HCT116 (cell line): Measurements from ENCODE around the gene WNK1. TPM values are rescaled to one million over a fixed set of nuclear protein-coding genes. Genes with fewer than 3 reads are reported as not detected.

Experiments used
- ATAC-seq: fragments of 200-7000 bp; cut with Tn5 transposase; 2 replicates; pipeline ENCODE4 v1.9.1; 2020; ENCODE audit warnings: mild to moderate bottlenecking, moderate library complexity
- BruUV-seq: library from RNA; stranded (reverse); fragments of 400-500 nt; replicated peaks from 2 replicates; lab custom pipeline; 2021; lab: Mats Ljungman, UMichigan
- CTCF ChIA-PET: fragments of 300-600 bp; sonication (Branson Sonifier 250); formaldehyde crosslinking; loops from one replicate; lab custom pipeline; 2021; ENCODE audit warnings: antibody characterized with exemption; lab: Charles Lee
- POLR2A ChIA-PET: fragments of 300-600, 350-600 bp; sonication (Branson Sonifier 250); formaldehyde crosslinking; loops from one replicate; lab custom pipeline; 2021; ENCODE audit warnings: antibody characterized with exemption; lab: Charles Lee
- RAD21 ChIA-PET, 2 experiments: fragments of 300-600 bp; sonication (Branson Sonifier 250); formaldehyde crosslinking; loops; one replicate each; lab custom pipeline; 2023; ENCODE audit warnings: low total read pairs in 2 of 2; ENCODE audit not compliant: uncharacterized antibody in 2 of 2, unreplicated experiment in 2 of 2, low non-redundant PET in 1 of 2; lab: Charles Lee
- DNase-seq: peaks from one replicate; pipeline ENCODE4 v3.0.0-alpha.2; 2010; ENCODE audit warnings: low read depth, low spot score
- H2AFZ ChIP-seq: fragments of 200-600 bp; shearing (Covaris generic), sonication (generic); 2 replicates; pipeline ENCODE4 v1.6.1; 2017; ENCODE audit warnings: low read depth, mixed run types, mixed read lengths, antibody characterized with exemption, low read length; ENCODE audit not compliant: poor library complexity, severe bottlenecking
- H3K27ac ChIP-seq: 2 replicates; pipeline ENCODE4 v1.5.1; 2012; ENCODE audit warnings: low read depth, low read length
- H3K27me3 ChIP-seq: fragments of 200-600 bp; sonication (generic); 2 replicates; pipeline ENCODE4 v1.6.1; 2016; ENCODE audit warnings: mixed run types, low read length, mixed read lengths; ENCODE audit not compliant: insufficient read depth
- H3K36me3 ChIP-seq, 2 experiments: fragments of 200-500 bp in 1 of 2; fragments of 200-600 bp in 1 of 2; sonication (Bioruptor generic) in 1 of 2; sonication (generic) in 1 of 2; 2 replicates each; pipeline versions ENCODE4 v1.5.1 to v1.6.1; 2014 to 2016; ENCODE audit warnings: low read length in 2 of 2, inconsistent platforms in 1 of 2, mixed read lengths in 1 of 2, mixed run types in 1 of 2; ENCODE audit not compliant: insufficient read depth in 2 of 2, control insufficient read depth in 1 of 2
- H3K4me1 ChIP-seq, 2 experiments: fragments of 200-600 bp in 1 of 2; sonication (generic) in 1 of 2; 2 replicates each; pipeline versions ENCODE4 v1.5.1 to v1.6.1; 2012 to 2017; ENCODE audit warnings: low read length in 2 of 2, inconsistent platforms in 1 of 2, mild to moderate bottlenecking in 1 of 2, mixed read lengths in 1 of 2, mixed run types in 1 of 2, moderate library complexity in 1 of 2; ENCODE audit not compliant: insufficient read depth in 2 of 2, control insufficient read depth in 1 of 2
- H3K4me2 ChIP-seq: fragments of 200-600 bp; sonication (generic); 2 replicates; pipeline ENCODE4 v1.6.1; 2017; ENCODE audit warnings: mixed run types, low read length, mixed read lengths
- H3K4me3 ChIP-seq, 2 experiments: fragments of 200-600 bp in 1 of 2; sonication (generic) in 1 of 2; replicated peaks in 1 of 2; 2 replicates each; pipeline ENCODE4 v1.5.1; 2011 to 2016; ENCODE audit warnings: low read length in 2 of 2, control low read depth in 1 of 2, low read depth in 1 of 2, mild to moderate bottlenecking in 1 of 2, mixed read lengths in 1 of 2, mixed run types in 1 of 2
- H3K79me2 ChIP-seq: fragments of 200-600 bp; sonication (generic); 2 replicates; pipeline ENCODE4 v1.6.1; 2017; ENCODE audit warnings: mild to moderate bottlenecking, mixed run types, low read length, moderate library complexity, mixed read lengths; ENCODE audit not compliant: insufficient read depth
- H3K9ac ChIP-seq: fragments of 200-600 bp; sonication (generic); 2 replicates; pipeline ENCODE4 v1.6.1; 2016; ENCODE audit warnings: low read length, mixed read lengths
- H3K9me2 ChIP-seq: fragments of 200-600 bp; sonication (generic), shearing (Covaris generic); 2 replicates; pipeline ENCODE4 v1.6.1; 2017; ENCODE audit warnings: mixed run types, mild to moderate bottlenecking, moderate library complexity; ENCODE audit not compliant: insufficient read depth
- H3K9me3 ChIP-seq, 2 experiments: fragments of 200-500 bp in 1 of 2; fragments of 200-600 bp in 1 of 2; sonication (Bioruptor generic) in 1 of 2; sonication (generic) in 1 of 2; 2 replicates each; pipeline ENCODE4 v1.6.1; 2014 to 2017; ENCODE audit warnings: low read length in 2 of 2, mixed read lengths in 2 of 2, inconsistent platforms in 1 of 2, low read depth in 1 of 2, mild to moderate bottlenecking in 1 of 2, mixed run types in 1 of 2, moderate library complexity in 1 of 2; ENCODE audit not compliant: control insufficient read depth in 1 of 2, insufficient read depth in 1 of 2
- H4K20me1 ChIP-seq: fragments of 200-600 bp; sonication (generic), shearing (Covaris generic); 2 replicates; pipeline ENCODE4 v1.6.1; 2017; ENCODE audit warnings: mixed run types, mild to moderate bottlenecking, moderate library complexity; ENCODE audit not compliant: insufficient read depth
- CBX3 ChIP-seq: IDR thresholded peaks from 2 replicates; pipeline ENCODE4 v1.6.1; 2012; ENCODE audit warnings: low read depth
- FOSL1 ChIP-seq: IDR thresholded peaks from 2 replicates; pipeline ENCODE4 v1.6.1; 2012; ENCODE audit warnings: low read depth
- MAX ChIP-seq: IDR thresholded peaks from 2 replicates; pipeline ENCODE4 v1.6.1; 2012
- REST ChIP-seq: IDR thresholded peaks from 2 replicates; pipeline ENCODE4 v1.6.1; 2012; ENCODE audit warnings: low read depth
- SIN3A ChIP-seq: IDR thresholded peaks from 2 replicates; pipeline ENCODE4 v1.6.1; 2012; ENCODE audit warnings: low read depth
- TCF7L2 ChIP-seq: IDR thresholded peaks from 2 replicates; pipeline ENCODE4 v1.7.0; 2011; ENCODE audit warnings: borderline replicate concordance, inconsistent platforms; ENCODE audit not compliant: insufficient read depth, insufficient read length; ENCODE audit errors: extremely low read depth
- ZBTB33 ChIP-seq: IDR thresholded peaks from 2 replicates; pipeline ENCODE4 v1.6.1; 2011; ENCODE audit warnings: mild to moderate bottlenecking, low read length, moderate library complexity; ENCODE audit not compliant: insufficient replicate concordance; ENCODE audit errors: extremely low read depth
- intact Hi-C: fragments of 100-400 bp; cut with micrococcal nuclease; formaldehyde crosslinking; loops from 2 replicates; pipeline ENCODE4 v1.10.0; 2022
- total RNA-seq: library from RNA; stranded (reverse); gene quantifications from one replicate; pipeline ENCODE4 v1.2.1, GENCODE V29; 2021; ENCODE audit not compliant: unreplicated experiment

The WNK1 gene
- total RNA-seq, 1 experiment from 2014 or later, result 81.0 TPM

GRCh38 chr12:718756-719102 lies 33.6 kb upstream of the WNK1 start:
- CTCF ChIA-PET, result no interaction called here
- Histone ChIP-seq H3K9ac (no peak overlapping the region), H3K9me3 (no peaks in the 10 kb centered on the region), H4K20me1 (no peaks in the 10 kb centered on the region), H3K79me2 (no peaks in the 10 kb centered on the region), H3K4me2 (no peak overlapping the region), H3K4me3 (no peak overlapping the region), H3K9me2 (no peaks in the 10 kb centered on the region), H3K27me3 (no peaks in the 10 kb centered on the region), H2AFZ (no peak overlapping the region), H3K36me3 (no peaks in the 10 kb centered on the region), H3K27ac (no peak overlapping the region), H3K4me1 (peaks cover 0 to 6% of the 10 kb centered on the region in 2 experiments; a peak in 1 of 4 replicates)
- no peak for TF ChIP-seq SIN3A
- no peak for TF ChIP-seq TCF7L2
- TF ChIP-seq MAX, result no peak
- no peak for TF ChIP-seq ZBTB33
- no peak for TF ChIP-seq CBX3
- no peak for TF ChIP-seq REST
- no peak for TF ChIP-seq FOSL1
- intact Hi-C loops, result no loop called here
- no TSS peak for BruUV-seq
- no peak for DNase-seq
- RAD21 ChIA-PET, result no interaction called here
- no peak for ATAC-seq
- POLR2A ChIA-PET, result no interaction called here
